Retina (tissue), 1 donor: ENCODE data around the gene ERG.

Experiments
- DNase-seq: peaks from one replicate; pipeline ENCODE4 v3.0.0-alpha.2; 2016

ERG gene

GRCh38 chr21:38388203-38388602 is 110.1 kb downstream of the ERG start:
- no peak for DNase-seq

- DNase-seq = no peak
Observed at GRCh38 chr21:38386967-38387366, 111.3 kb downstream of the ERG start.

- DNase-seq = no peak
Observed at GRCh38 chr21:38385427-38386175, 112.7 kb downstream of the ERG start.

GRCh38 chr21:38384675-38385426 is 113.4 kb downstream of the ERG start:
- no peak for DNase-seq

- no peak for DNase-seq
Observed at GRCh38 chr21:38384238-38384560, 114.1 kb downstream of the ERG start.

GRCh38 chr21:38383411-38384237 is 114.7 kb downstream of the ERG start:
- no peak for DNase-seq

- DNase-seq = no peak
Observed at GRCh38 chr21:38380481-38381137, 117.7 kb downstream of the ERG start.

GRCh38 chr21:38379147-38379546 is 119.1 kb downstream of the ERG start:
- no peak for DNase-seq

GRCh38 chr21:38377165-38378088 is 120.8 kb downstream of the ERG start:
- DNase-seq = no peak

- DNase-seq = no peak
Observed at GRCh38 chr21:38376693-38377092, 121.6 kb downstream of the ERG start.

- no peak for DNase-seq
Observed at GRCh38 chr21:38376235-38376634, 122.0 kb downstream of the ERG start.

- no peak for DNase-seq
Observed at GRCh38 chr21:38367646-38368045, 130.6 kb downstream of the ERG start.

GRCh38 chr21:38365521-38365920 is 132.8 kb downstream of the ERG start:
- DNase-seq = peak; percentile 18

GRCh38 chr21:38363693-38364092 is 134.6 kb downstream of the ERG start:
- no peak for DNase-seq

GRCh38 chr21:38361324-38361723 is 137.0 kb downstream of the ERG start:
- DNase-seq = no peak

- no peak for DNase-seq
Observed at GRCh38 chr21:38359835-38360234, 138.4 kb downstream of the ERG start.

GRCh38 chr21:38359090-38359489 is 139.2 kb downstream of the ERG start:
- no peak for DNase-seq

- no peak for DNase-seq
Observed at GRCh38 chr21:38358666-38359065, 139.6 kb downstream of the ERG start.

GRCh38 chr21:38358098-38358497 is 140.2 kb downstream of the ERG start:
- no peak for DNase-seq

- no peak for DNase-seq
Observed at GRCh38 chr21:38356883-38357625, 141.2 kb downstream of the ERG start.
